Left lung (tissue), 10 donors: Measurements from ENCODE around the gene RNPC3. TPM values are rescaled to one million over a fixed set of nuclear protein-coding genes. Genes with fewer than 3 reads are reported as not detected.
A peak's percentile ranks its signal among the peaks of the same experiment; 100 is the strongest.

Experiments
- ATAC-seq: fragments of 200-7000 bp; cut with Tn5 transposase; one replicate; pipeline ENCODE4 v1.9.1; 2020; ENCODE audit warnings: moderate library complexity
- DNase-seq, 4 donors: peaks; one replicate each; pipeline ENCODE4 v3.0.0-alpha.2; 2013 to 2020
- H3K27ac ChIP-seq, 2 donors: fragments of 200-600 bp; sonication (generic) in 1 of 2; one replicate each; pipeline versions ENCODE4 v1.5.0 to v1.8.0; 2020 to 2021
- H3K27me3 ChIP-seq, 2 donors: fragments of 200-600 bp; sonication (generic) in 1 of 2; one replicate each; pipeline versions ENCODE4 v1.5.0 to v1.8.0; 2020 to 2021
- H3K36me3 ChIP-seq, 2 donors: fragments of 200-600 bp; sonication (generic) in 1 of 2; one replicate each; pipeline versions ENCODE4 v1.5.0 to v1.8.0; 2020 to 2021
- H3K4me1 ChIP-seq, 2 donors: fragments of 200-600 bp; one replicate each; pipeline ENCODE4 v1.8.0; 2021
- H3K4me3 ChIP-seq, 2 donors: fragments of 200-600 bp; sonication (generic) in 1 of 2; one replicate each; pipeline versions ENCODE4 v1.5.0 to v1.8.0; 2020 to 2021; ENCODE audit warnings: mild to moderate bottlenecking in 1 of 2
- H3K9me3 ChIP-seq, 2 donors: fragments of 200-600 bp; sonication (generic) in 1 of 2; one replicate each; pipeline versions ENCODE4 v1.5.0 to v1.8.0; 2020 to 2021
- CTCF ChIP-seq, 2 donors: fragments of 200-600 bp; sonication (generic) in 1 of 2; IDR thresholded peaks; one replicate each; pipeline versions ENCODE4 v1.5.0 to v1.8.0; 2021; ENCODE audit warnings: antibody characterized with exemption in 2 of 2
- intact Hi-C, 2 donors: fragments of 100-400 bp; cut with DNase I; formaldehyde crosslinking; loops; one replicate each; pipeline versions ENCODE4 v1.11.2 to v1.14.2; 2022
- polyA plus RNA-seq, 6 donors: library from polyadenylated mRNA; unstranded; fragments of 120-200 nt; gene quantifications; one replicate each; pipeline ENCODE4 v1.2.1, GENCODE V29; 2013; ENCODE audit not compliant: insufficient read length in 6 of 6
- total RNA-seq, 2 donors: library from RNA; stranded (reverse); fragmentation: NEBNext Ultra II Directional; extraction: Animal tissue kit (Norgen Biotek cat#: 25700); gene quantifications; one replicate each; pipeline ENCODE4 v1.2.1, GENCODE V29; 2021
- donor health status: DM: no; HTN: yes; CAD: no.
- donor health status: DM: no; HTN: no; CAD: no.

RNPC3 gene
- total and polyA plus RNA-seq, 8 donors: 21.2 to 75.6 (median 58.0) TPM

DNA sequence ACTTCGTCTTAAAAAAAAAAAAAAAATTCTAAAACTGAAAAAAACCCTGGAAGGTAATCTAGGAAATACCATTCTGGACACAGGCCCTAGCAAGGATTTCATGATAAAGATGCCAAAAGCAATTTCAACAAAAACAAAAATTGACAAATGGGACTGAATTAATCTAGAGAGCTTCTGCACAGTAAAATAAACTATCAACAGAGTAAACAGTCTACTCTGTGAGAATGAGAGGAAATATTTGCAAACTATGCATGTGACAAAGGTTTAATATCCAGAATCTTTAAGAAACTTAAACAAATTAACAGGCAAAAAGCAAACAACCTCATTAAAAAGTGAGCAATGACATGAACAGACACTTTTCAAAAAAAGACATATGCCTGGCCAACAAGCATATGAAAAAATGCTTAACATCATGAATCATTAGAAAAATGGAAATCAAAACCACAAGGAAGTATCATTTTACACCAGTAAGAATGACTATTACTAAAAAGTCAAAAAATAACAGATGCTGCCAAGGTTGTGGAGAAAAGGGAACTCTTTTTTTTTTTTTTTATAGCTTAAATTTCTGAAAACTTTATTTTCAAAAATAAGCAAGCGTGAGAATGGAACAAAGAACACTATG is 29.4 kb upstream of the RNPC3 start:
- Histone ChIP-seq H3K9me3 (no peaks in the 10 kb centered on the region), H3K4me3 (no peak overlapping the region), H3K4me1 (no peaks in the 10 kb centered on the region), H3K27me3 (no peaks in the 10 kb centered on the region), H3K27ac (no peak overlapping the region), H3K36me3 (no peaks in the 10 kb centered on the region)
- TF ChIP-seq CTCF (IDR thresholded peaks at IDR 0.05): no peak
- intact Hi-C loops: no loop called here
- no peak for DNase-seq
- no peak for ATAC-seq

- no peaks in the 10 kb centered on the region for H3K4me1 ChIP-seq
- DNase-seq: no peak
- no peaks in the 10 kb centered on the region for H3K9me3 ChIP-seq
- H3K27me3 ChIP-seq: no peaks in the 10 kb centered on the region
- H3K27ac ChIP-seq: no peak overlapping the region
- H3K4me3 ChIP-seq: no peak overlapping the region
- H3K36me3 ChIP-seq: no peaks in the 10 kb centered on the region
- TF ChIP-seq CTCF (IDR thresholded peaks at IDR 0.05): no peak
- intact Hi-C loops: no loop called here
- ATAC-seq: no peak
These were observed 28.1 kb upstream of the RNPC3 start for GRCh38 chr1:103497404-103497803.

DNA sequence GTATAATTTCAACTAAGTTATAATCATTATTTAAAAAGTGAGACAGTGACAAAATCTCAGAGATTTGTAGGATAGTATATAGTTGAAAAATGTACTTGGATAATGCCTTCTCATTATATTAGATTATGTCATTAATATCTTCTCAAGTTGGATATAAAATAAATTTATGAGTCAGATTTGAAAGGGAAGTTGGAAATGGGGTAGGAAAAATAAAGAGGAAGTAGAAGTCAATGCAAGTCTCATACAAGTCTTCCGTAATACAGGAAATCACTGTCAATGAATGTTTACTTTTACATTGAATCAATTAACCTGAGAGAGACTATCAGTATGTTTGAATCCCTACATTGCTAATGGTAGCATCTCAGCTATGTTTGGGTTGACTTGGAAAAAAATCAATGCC is 16.2 kb upstream of the RNPC3 start:
- Histone ChIP-seq H3K4me1 (peaks cover 0 to 4% of the 10 kb centered on the region in 2 donors), H3K27ac (no peak overlapping the region), H3K36me3 (no peaks in the 10 kb centered on the region), H3K27me3 (no peaks in the 10 kb centered on the region), H3K9me3 (no peaks in the 10 kb centered on the region), H3K4me3 (no peak overlapping the region)
- intact Hi-C loops: no loop called here
- DNase-seq (no peak), ATAC-seq (no peak)
- no peak for TF ChIP-seq CTCF (IDR thresholded peaks at IDR 0.05)

DNA sequence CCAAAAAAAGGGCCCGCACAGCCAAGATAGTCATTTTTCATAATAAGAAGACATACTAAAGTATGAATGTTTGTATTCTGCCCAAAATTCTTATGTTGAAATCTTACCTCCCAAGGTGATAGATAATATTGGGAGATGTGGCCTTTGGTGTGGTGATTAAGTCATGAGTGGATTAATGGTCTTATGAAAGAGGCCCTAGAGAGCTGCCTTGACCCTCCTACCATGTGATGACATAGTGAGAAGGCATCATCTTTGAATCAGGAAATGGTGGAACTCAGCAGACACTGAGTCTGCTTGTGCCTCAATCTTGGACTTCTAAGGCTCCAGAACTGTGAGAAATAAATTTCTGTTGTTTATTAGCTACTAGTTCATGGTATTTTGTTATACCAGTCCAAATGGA is 11.8 kb upstream of the RNPC3 start:
- TF ChIP-seq CTCF (IDR thresholded peaks at IDR 0.05): no peak
- no peak for DNase-seq
- H3K4me3 ChIP-seq: no peak overlapping the region
- intact Hi-C loops: no loop called here
- H3K9me3 ChIP-seq: no peaks in the 10 kb centered on the region
- no peak for ATAC-seq
- no peaks in the 10 kb centered on the region for H3K27me3 ChIP-seq
- H3K36me3 ChIP-seq: no peaks in the 10 kb centered on the region
- H3K4me1 ChIP-seq: peaks cover 0 to 4% of the 10 kb centered on the region in 2 donors
- H3K27ac ChIP-seq: no peak overlapping the region

- TF ChIP-seq CTCF (IDR thresholded peaks at IDR 0.05): peak; percentile 62 to 72
- ATAC-seq (peak; percentile 91), DNase-seq (peak in 2 of 4 donors; percentile 27 to 61)
- no peaks in the 10 kb centered on the region for H3K9me3 ChIP-seq
- H3K4me3 ChIP-seq: no peak overlapping the region
- intact Hi-C loops: no loop called here
- H3K4me1 ChIP-seq: no peaks in the 10 kb centered on the region
- H3K27ac ChIP-seq: no peak overlapping the region
- H3K36me3 ChIP-seq: no peaks in the 10 kb centered on the region
- no peaks in the 10 kb centered on the region for H3K27me3 ChIP-seq
These were observed 10.5 kb upstream of the RNPC3 start for GRCh38 chr1:103514920-103515503.
